Activated CD4-positive, CD25-positive, alpha-beta regulatory T cell treated with anti-CD3 and anti-CD28 coated beads, Interleukin-2, amount 50 U/mL, for 24 hours (primary cell): Measurements from ENCODE around the gene KIAA0513.
A peak's percentile ranks its signal among the peaks of the same experiment; 100 is the strongest.

Experiments used
- ATAC-seq, 2 donors: fragments of 150-1000 bp; cut with Tn5 transposase; one replicate each; pipeline ENCODE4 v1.10.0; 2021; ENCODE audit warnings: mild to moderate bottlenecking in 1 of 2, moderate library complexity in 1 of 2

KIAA0513 gene, protein sequence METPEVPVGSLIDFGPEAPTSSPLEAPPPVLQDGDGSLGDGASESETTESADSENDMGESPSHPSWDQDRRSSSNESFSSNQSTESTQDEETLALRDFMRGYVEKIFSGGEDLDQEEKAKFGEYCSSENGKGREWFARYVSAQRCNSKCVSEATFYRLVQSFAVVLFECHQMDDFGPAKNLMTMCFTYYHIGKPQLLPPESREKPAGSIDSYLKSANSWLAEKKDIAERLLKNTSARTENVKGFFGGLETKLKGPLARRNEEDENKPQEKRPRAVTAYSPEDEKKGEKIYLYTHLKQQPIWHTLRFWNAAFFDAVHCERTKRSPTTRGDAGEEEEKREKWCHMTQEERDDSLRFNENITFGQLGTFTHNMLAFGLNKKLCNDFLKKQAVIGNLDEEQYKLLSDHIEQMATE

DNA sequence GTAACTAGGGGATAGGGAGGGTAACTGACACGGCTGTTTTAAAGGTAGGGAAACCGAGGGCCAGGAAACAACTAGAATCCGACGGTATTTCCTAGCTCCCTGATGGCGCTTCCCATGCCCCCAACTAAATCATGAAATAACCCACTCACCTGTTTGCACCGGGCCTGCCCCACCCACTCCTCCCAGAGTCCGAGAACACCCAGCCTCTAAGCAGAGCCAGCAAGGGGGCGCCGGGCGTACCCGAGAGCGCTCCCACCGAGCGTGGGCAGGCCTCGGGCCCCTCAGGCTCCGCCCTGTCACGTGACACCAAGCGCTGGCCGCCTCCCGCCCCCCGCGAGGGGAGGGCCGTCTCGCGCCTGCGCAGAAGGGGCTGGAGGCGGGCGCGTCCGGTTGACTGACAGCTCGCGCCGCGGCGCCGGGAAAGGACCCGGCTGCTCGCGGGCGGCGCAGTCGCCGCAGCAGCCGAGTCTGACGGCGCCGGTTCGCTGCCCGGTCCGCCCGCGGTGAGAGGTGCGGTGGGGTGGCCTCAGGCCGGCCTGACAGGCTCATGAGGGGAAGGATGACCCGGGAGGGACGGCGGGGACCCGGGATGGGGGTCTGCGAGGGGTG, at the start of gene KIAA0513:
Gene KIAA0513, plus strand, starts transcription at position 447 of the 609 bp plus-strand sequence. CDS start 39,277 bp downstream, outside the sequence.
- ATAC-seq, result peak; percentile 39 to 52

DNA sequence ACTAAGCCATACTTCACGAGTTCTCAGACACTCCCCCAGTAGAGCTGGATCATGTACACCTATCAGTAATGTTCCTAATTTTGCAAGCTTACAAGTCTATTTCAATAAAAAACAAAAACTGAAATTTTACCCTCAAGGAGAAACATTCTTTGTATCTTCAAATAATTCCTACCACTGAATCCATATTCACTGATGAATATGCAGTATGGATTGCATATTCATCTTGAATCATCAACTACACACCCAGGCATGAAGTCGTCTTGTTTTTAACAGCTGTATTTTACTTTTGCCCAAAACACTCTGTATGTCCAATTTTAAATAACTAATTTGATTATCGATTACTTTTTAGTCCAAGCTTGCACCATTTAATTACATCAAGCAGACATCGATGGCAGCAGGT, 48.1 kb upstream of the KIAA0513 start:
- no peak for ATAC-seq

- no peak for ATAC-seq
These were observed 45.2 kb upstream of the KIAA0513 start for GRCh38 chr16:84982434-84982833.

- ATAC-seq, result no peak
These were observed 42.2 kb upstream of the KIAA0513 start for GRCh38 chr16:84985079-84986065.

DNA sequence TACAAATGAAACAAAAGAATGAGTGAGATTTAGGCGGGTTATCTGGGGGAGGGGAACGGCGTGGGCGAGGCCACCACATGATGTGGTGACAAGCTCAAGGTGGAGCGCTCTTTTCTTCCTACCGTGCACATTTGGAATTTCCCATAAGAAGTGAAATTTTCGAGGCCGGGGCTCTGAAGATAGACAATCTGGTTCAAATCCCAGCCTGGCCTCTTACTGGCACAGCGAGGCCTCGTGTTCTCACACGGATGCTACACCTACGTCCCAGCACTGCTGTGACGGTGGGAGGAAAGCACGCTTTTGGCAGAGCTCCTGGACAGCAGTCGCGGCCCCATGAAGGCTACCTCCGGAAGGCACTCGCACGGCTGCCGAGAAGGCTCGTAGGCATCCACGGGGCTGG, 41.5 kb upstream of the KIAA0513 start:
- ATAC-seq, result no peak

DNA sequence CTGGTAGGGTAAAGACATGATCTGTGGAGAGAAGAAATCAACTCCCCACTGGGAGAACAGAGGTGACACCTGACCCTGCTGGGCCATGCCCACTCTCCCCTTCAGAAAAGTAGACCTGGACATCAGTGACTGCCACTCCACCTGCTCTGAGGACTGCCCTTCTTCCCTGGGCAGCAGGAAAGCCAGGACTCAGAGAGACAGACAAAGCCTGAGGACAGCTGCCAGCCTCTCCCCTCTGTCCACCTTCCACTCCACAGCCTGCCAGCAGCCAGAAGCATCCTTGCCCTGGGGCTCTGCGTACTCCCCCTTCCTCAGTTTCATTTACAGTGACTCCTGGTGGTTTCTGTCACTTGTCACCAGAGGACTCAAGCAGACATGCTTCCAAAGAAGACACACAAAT, 40.7 kb upstream of the KIAA0513 start:
- ATAC-seq, result no peak

- no peak for ATAC-seq
These were observed 39.1 kb upstream of the KIAA0513 start for GRCh38 chr16:84988328-84989080.

DNA sequence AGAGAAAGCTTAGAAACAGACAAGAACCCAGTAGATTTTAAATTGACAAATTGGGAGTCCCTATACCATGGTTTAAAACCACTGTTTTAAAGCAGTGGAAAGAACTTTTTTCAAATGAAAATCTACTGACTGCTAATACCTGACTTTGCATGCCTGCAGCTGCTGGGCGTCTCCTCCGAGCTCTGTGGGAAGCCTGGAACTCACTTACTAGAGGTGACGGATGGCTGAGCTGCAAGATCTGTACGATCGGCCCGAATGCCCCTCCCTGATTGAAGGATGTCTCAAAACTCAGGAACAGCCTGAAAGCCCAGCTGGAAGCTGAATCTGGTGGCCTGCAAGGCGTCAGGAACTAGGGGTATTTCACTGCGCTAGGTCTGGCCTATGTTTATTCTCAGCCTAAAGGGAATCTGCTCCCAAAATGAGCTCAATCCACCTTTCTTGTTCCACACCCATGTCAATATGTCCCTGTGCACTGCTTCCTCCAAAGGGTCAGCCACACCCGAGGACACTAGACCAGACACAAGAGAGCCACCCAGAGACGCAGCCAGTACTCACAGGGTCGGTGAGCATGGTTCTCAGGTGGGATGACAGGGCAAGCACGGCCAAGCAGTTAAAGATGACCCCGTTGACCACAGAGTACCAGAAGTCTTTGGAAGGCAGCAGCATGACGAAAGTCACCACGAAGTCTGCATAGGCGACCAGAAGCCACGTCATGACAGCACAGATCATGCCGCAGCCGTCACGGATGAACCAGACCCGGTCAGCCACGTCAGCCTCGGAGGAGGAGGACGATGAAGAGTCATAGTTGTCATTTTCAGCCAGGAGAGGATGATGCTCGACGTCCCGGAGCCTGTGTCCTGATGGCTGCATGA, 37.6 kb upstream of the KIAA0513 start:
- ATAC-seq, result no peak

GRCh38 chr16:84990782-84991181, 36.8 kb upstream of the KIAA0513 start:
- ATAC-seq, result no peak

- ATAC-seq, result no peak
These were observed 34.9 kb upstream of the KIAA0513 start for GRCh38 chr16:84992717-84993075.

DNA sequence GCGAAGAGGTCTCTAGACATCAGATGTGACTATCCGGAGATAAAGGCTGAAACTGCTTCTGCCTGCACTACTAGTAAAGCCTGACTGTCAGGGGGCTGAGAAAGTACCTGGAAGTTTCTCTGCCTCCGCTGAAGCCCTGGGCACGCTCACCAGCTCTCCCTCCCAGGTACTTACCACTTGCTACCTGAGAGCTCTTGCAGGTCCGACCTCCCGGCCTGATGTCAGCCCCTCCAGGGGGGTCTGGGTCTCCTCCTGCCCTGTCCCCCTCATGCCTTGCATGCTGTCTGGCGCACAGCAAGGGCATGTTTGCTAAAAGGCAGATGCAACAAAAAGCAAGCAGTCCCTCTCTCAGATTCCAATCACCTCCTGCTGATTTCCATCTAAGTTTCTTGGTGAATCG, 33.7 kb upstream of the KIAA0513 start:
- ATAC-seq, result no peak

GRCh38 chr16:84995663-84996062, 31.9 kb upstream of the KIAA0513 start:
- ATAC-seq, result peak; percentile 38 to 82

DNA sequence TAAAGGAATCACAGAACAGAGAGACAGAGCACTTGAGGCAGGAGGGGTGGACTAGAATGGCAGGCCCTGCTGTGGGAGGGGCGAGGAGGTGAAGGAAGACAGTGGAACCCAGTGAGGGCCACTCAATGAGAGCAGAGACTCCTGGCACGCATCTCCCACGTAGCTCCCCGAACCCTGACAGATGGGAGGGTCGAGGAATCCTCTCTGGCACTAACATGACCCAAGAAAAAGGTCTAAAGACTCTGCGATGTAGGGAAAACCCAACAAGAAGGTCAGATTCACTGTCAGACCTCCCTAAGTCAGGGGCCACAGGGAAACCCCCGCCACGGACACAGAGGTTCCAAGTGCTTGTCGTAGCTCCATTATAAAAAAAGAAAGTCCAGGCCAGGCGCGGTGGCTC, 31.2 kb upstream of the KIAA0513 start:
- ATAC-seq, result no peak

DNA sequence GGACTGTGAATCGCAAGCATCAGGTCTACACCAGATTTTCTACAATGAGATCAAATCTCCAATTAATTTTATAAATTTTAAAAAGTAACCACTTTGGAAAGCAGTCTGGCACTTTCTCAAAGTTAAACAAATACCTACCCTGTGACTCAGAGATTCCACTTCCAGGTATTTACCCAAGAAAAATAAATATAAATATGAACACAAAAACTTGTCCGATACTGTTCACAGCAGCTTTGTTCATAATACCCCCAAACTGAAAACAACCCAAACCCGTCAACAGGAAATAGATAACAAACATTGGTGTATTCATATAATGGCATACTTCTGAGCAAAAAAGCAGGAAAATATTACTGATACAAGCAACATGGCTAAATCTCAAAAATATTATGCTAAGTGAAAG, 28.4 kb upstream of the KIAA0513 start:
- ATAC-seq, result no peak

- no peak for ATAC-seq
These were observed 27.6 kb upstream of the KIAA0513 start for GRCh38 chr16:84999857-85000480.

DNA sequence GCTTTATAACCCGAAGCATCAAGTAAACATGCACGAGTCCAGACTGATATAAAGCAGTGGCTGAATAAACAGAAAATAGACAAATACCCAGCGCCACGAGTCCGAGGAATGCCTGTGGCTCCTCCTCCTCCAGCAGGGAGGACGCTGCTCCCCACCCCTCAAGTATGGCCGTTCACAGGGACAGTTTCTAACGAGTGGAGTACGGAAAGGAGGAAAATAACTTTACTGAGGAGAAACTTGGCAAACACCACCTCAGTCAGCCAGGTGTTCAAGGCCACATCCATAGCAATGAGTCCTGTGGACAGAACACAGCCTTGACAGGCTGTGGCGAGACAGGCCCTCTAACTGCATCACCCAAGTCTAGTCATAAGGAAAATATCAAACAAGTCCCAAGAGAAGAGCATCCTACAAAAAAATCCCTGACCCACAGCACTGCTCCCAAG, 25.5 kb upstream of the KIAA0513 start:
- ATAC-seq, result no peak

- ATAC-seq, result no peak
These were observed 25.0 kb upstream of the KIAA0513 start for GRCh38 chr16:85002608-85003007.

DNA sequence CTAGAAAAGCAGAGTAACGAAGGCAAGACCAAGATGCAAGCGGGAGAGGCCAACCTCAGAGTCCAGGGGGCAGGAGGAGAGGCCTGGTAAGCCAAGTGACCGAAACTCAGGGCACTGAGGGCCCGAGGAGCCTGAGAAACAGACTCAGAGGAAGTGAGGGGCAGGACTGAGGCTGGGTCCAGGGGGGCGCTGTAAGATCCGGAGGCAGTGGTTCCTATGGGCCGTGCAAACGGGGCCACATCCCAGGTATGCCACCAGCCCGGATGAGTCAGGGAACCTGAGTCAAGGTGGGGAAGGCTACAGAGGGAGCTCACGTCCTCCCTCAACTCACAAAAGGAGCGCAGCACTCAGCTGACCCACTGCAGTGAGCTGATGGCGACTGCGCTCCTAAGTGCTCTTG, 24.5 kb upstream of the KIAA0513 start:
- ATAC-seq, result no peak

- no peak for ATAC-seq
These were observed 23.6 kb upstream of the KIAA0513 start for GRCh38 chr16:85003725-85004586.
